HEK293T (cell line): Measurements from ENCODE around the gene RIT2.

Experiments used
- CTCF ChIA-PET: fragments of 350-600 bp; formaldehyde crosslinking; extraction: SDS; loops from one replicate; lab custom pipeline; 2021; ENCODE audit warnings: antibody characterized with exemption, inconsistent platforms; lab: Yijun Ruan, JAX
- POLR2A ChIA-PET: fragments of 350-600 bp; formaldehyde crosslinking; extraction: SDS; loops from one replicate; lab custom pipeline; 2020; ENCODE audit warnings: antibody characterized with exemption, inconsistent platforms; lab: Yijun Ruan, JAX
- DNase-seq: peaks from one replicate; pipeline ENCODE4 v3.0.0; 2012; ENCODE audit warnings: mixed read lengths; ENCODE audit errors: extremely low spot score
- ARNT ChIP-seq: fragments of 450-650 bp; IDR thresholded peaks from 2 replicates; pipeline ENCODE4 v1.6.1; 2017; ENCODE audit warnings: mild to moderate bottlenecking
- BHLHE40 ChIP-seq: fragments of 450-650 bp; IDR thresholded peaks from 2 replicates; pipeline ENCODE4 v1.6.1; 2016; ENCODE audit warnings: mild to moderate bottlenecking, moderate library complexity, borderline replicate concordance
- CTBP1 ChIP-seq: fragments of 450-650 bp; IDR thresholded peaks from 2 replicates; pipeline ENCODE4 v1.6.1; 2016; ENCODE audit warnings: borderline replicate concordance
- ELF4 ChIP-seq: fragments of 450-650 bp; IDR thresholded peaks from 2 replicates; pipeline ENCODE4 v1.6.1; 2017; ENCODE audit warnings: antibody characterized with exemption
- FOXA1 ChIP-seq: fragments of 450-650 bp; IDR thresholded peaks from 2 replicates; pipeline ENCODE4 v1.6.1; 2016; ENCODE audit warnings: mild to moderate bottlenecking
- FOXK2 ChIP-seq: fragments of 450-650 bp; IDR thresholded peaks from 2 replicates; pipeline ENCODE4 v1.6.1; 2016; ENCODE audit warnings: mild to moderate bottlenecking
- FOXM1 ChIP-seq: fragments of 450-650 bp; IDR thresholded peaks from 2 replicates; pipeline ENCODE4 v1.6.1; 2017; ENCODE audit warnings: mild to moderate bottlenecking, borderline replicate concordance
- HDGF ChIP-seq: fragments of 450-650 bp; IDR thresholded peaks from 2 replicates; pipeline ENCODE4 v1.6.1; 2017; ENCODE audit warnings: antibody characterized with exemption, borderline replicate concordance
- L3MBTL2 ChIP-seq: fragments of 450-650 bp; conservative IDR thresholded peaks from 2 replicates; pipeline ENCODE4 v1.6.1; 2016; ENCODE audit warnings: mild to moderate bottlenecking
- LEF1 ChIP-seq: fragments of 450-650 bp; IDR thresholded peaks from 2 replicates; pipeline ENCODE4 v1.6.1; 2017; ENCODE audit warnings: mild to moderate bottlenecking, borderline replicate concordance
- NFRKB ChIP-seq: fragments of 450-650 bp; IDR thresholded peaks from 2 replicates; pipeline ENCODE4 v1.6.1; 2016; ENCODE audit warnings: mild to moderate bottlenecking, moderate library complexity
- PKNOX1 ChIP-seq: fragments of 450-650 bp; IDR thresholded peaks from 2 replicates; pipeline ENCODE4 v1.6.1; 2016
- SP1 ChIP-seq: fragments of 450-650 bp; IDR thresholded peaks from 2 replicates; pipeline ENCODE4 v1.6.1; 2017
- SUZ12 ChIP-seq: fragments of 450-650 bp; IDR thresholded peaks from 2 replicates; pipeline ENCODE4 v1.6.1; 2016; ENCODE audit warnings: mild to moderate bottlenecking
- TARDBP ChIP-seq: fragments of 450-650 bp; IDR thresholded peaks from 2 replicates; pipeline ENCODE4 v1.6.1; 2016
- ZNF384 ChIP-seq: fragments of 450-650 bp; IDR thresholded peaks from 2 replicates; pipeline ENCODE4 v1.6.1; 2016

The RIT2 gene

GRCh38 chr18:42730272-42730671, 385.2 kb downstream of the RIT2 start:
- CTCF ChIA-PET: no interaction called here
- no peak for TF ChIP-seq SP1
- no peak for TF ChIP-seq SUZ12
- no peak for TF ChIP-seq LEF1
- no peak for TF ChIP-seq CTBP1
- TF ChIP-seq FOXK2: no peak
- no peak for TF ChIP-seq FOXA1
- no peak for TF ChIP-seq ELF4
- TF ChIP-seq ARNT: no peak
- no peak for TF ChIP-seq BHLHE40
- TF ChIP-seq NFRKB: no peak
- TF ChIP-seq PKNOX1: no peak
- TF ChIP-seq TARDBP: no peak
- no peak for TF ChIP-seq L3MBTL2
- no peak for TF ChIP-seq HDGF
- POLR2A ChIA-PET: no interaction called here
- DNase-seq: no peak

- POLR2A ChIA-PET: no interaction called here
- TF ChIP-seq NFRKB (no peak), SUZ12 (no peak), CTBP1 (no peak), TARDBP (no peak), SP1 (no peak), BHLHE40 (no peak)
- CTCF ChIA-PET: no interaction called here
- DNase-seq: no peak
Measured at GRCh38 chr18:42719221-42719620, 396.3 kb downstream of the RIT2 start.

- CTCF ChIA-PET: no interaction called here
Measured at GRCh38 chr18:42712065-42712464, 403.4 kb downstream of the RIT2 start.

DNA sequence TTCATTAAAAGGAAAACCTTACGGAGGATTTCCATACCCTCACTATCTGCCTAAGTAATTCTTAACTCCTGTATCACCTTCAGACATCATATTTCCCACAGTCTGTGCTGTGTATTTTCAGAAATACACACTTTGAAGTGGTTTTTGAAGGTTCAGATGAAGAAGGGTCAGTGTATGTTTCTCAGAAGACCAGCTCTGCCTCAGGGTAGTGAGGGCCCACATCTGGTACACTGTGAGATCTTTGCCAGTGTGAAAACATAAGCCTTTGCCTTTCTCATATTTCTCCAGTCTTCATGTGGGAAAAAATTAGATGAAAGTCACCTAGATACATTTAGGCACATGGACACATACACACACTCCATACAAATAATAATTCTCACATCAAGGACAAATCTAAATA, 408.4 kb downstream of the RIT2 start:
- POLR2A ChIA-PET: no interaction called here
- CTCF ChIA-PET: no interaction called here
- no peak for TF ChIP-seq LEF1
- no peak for TF ChIP-seq ELF4
- TF ChIP-seq TARDBP: no peak
- TF ChIP-seq HDGF: no peak
- no peak for TF ChIP-seq FOXK2

More at GRCh38 chr18:42712065-42712464, 403.4 kb downstream of the RIT2 start:
- no peak for DNase-seq
- POLR2A ChIA-PET: no interaction called here
- TF ChIP-seq FOXM1 (no peak), NFRKB (no peak), FOXA1 (no peak), BHLHE40 (no peak), L3MBTL2 (no peak), ZNF384 (no peak)

DNA sequence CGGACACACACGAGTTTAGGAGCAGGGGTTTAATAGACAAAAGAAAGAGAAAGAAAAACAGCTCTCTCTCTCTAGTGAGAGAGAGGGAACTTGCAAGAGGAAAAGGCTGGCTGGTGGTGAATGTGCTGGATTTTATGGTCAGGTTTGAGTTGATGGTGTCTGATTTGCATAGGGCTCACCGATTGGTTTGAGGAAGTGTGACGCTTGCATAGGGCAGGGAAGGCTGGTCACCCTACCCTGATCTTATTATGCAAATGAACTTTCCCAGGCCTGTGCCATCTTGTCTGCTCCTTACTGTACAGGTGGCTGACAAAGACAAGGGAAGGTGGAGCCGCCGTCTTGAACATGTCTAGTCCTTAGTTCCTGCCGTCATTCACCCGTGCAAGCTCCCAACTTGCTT, 408.9 kb downstream of the RIT2 start:
- DNase-seq: no peak
- ChIA-PET CTCF (no interaction called here), POLR2A (no interaction called here)
- TF ChIP-seq ZNF384 (no peak), SP1 (no peak), ARNT (no peak), FOXA1 (no peak), BHLHE40 (no peak), SUZ12 (no peak), HDGF (no peak), NFRKB (no peak), FOXM1 (no peak), ELF4 (no peak), FOXK2 (no peak), PKNOX1 (no peak), CTBP1 (no peak), L3MBTL2 (no peak), LEF1 (no peak), TARDBP (no peak)

More for the DNA sequence above, 408.4 kb downstream of the RIT2 start:
- no peak for DNase-seq

GRCh38 chr18:42706029-42706608, 409.4 kb downstream of the RIT2 start:
- CTCF ChIA-PET: no interaction called here

More at GRCh38 chr18:42706029-42706608, 409.4 kb downstream of the RIT2 start:
- TF ChIP-seq SP1: no peak
- TF ChIP-seq HDGF: no peak
- no peak for TF ChIP-seq CTBP1
- no peak for TF ChIP-seq FOXM1
- TF ChIP-seq NFRKB: no peak
- no peak for TF ChIP-seq TARDBP
- no peak for TF ChIP-seq LEF1
- TF ChIP-seq ARNT: no peak
- no peak for TF ChIP-seq BHLHE40
- no peak for TF ChIP-seq PKNOX1
- no peak for TF ChIP-seq FOXK2
- no peak for DNase-seq
- POLR2A ChIA-PET: no interaction called here
